PC-3 (cell line): Measurements from ENCODE around the gene PSPN. TPM values are rescaled to one million over a fixed set of nuclear protein-coding genes. Genes with fewer than 3 reads are reported as not detected.

Experiments used
- ATAC-seq: fragments of 200-7000 bp; cut with Tn5 transposase; 2 replicates; pipeline ENCODE4 v1.9.1; 2020; ENCODE audit warnings: mild to moderate bottlenecking, moderate library complexity
- BruUV-seq: library from RNA; stranded (reverse); fragments of 400-500 nt; replicated peaks from 2 replicates; lab custom pipeline; 2021; lab: Mats Ljungman, UMichigan
- CTCF ChIA-PET: fragments of 300-600 bp; sonication (Branson Sonifier 250); formaldehyde crosslinking; loops from one replicate; lab custom pipeline; 2022; ENCODE audit warnings: antibody characterized with exemption; lab: Charles Lee
- POLR2A ChIA-PET: fragments of 300-600 bp; sonication (Branson Sonifier 250); formaldehyde crosslinking; loops from one replicate; lab custom pipeline; 2022; ENCODE audit warnings: antibody characterized with exemption; ENCODE audit not compliant: unreplicated experiment; lab: Charles Lee
- DNase-seq: peaks from one replicate; pipeline ENCODE4 v3.0.0-alpha.2; 2015
- H2AFZ ChIP-seq: fragments of 300-600 bp; sonication (generic); 2 replicates; pipeline ENCODE4 v1.6.0; 2016; ENCODE audit warnings: antibody characterized with exemption, low read length
- H3F3A ChIP-seq: fragments of 300-600 bp; sonication (generic); one replicate; pipeline ENCODE4 v1.6.0; 2017; ENCODE audit warnings: antibody characterized with exemption, low read length, control low read depth, mild to moderate bottlenecking; ENCODE audit not compliant: unreplicated experiment
- H3K27ac ChIP-seq: fragments of 300-600 bp; sonication (generic); 2 replicates; pipeline ENCODE4 v1.5.1; 2016; ENCODE audit warnings: mild to moderate bottlenecking, low read length
- H3K27me3 ChIP-seq: fragments of 300-600 bp; sonication (generic); 2 replicates; pipeline ENCODE4 v1.6.1; 2016; ENCODE audit warnings: low read length, mixed read lengths
- H3K36me3 ChIP-seq: fragments of 300-600 bp; sonication (generic); 2 replicates; pipeline ENCODE4 v1.6.1; 2016; ENCODE audit warnings: low read depth, mixed run types, low read length, mixed read lengths
- H3K4me1 ChIP-seq: fragments of 300-600 bp; sonication (generic); 2 replicates; pipeline ENCODE4 v1.5.1; 2016; ENCODE audit warnings: low read length; ENCODE audit not compliant: insufficient read depth
- H3K4me2 ChIP-seq: fragments of 300-600 bp; sonication (generic); 2 replicates; pipeline ENCODE4 v1.6.0; 2016; ENCODE audit warnings: low read length
- H3K4me3 ChIP-seq: fragments of 300-600 bp; sonication (generic); 2 replicates; pipeline ENCODE4 v1.5.1; 2016; ENCODE audit warnings: mild to moderate bottlenecking, low read length, mixed read lengths
- H3K79me2 ChIP-seq: fragments of 300-600 bp; sonication (generic); 2 replicates; pipeline ENCODE4 v1.6.1; 2017; ENCODE audit warnings: low read length, mixed read lengths
- H3K9ac ChIP-seq: fragments of 300-600 bp; sonication (generic); 2 replicates; pipeline ENCODE4 v1.6.0; 2016; ENCODE audit warnings: mild to moderate bottlenecking, low read length
- H3K9me2 ChIP-seq: fragments of 300-600 bp; sonication (generic); replicated peaks from 2 replicates; pipeline ENCODE4 v1.6.1; 2016; ENCODE audit warnings: mixed run types, low read length, mixed read lengths
- H3K9me3 ChIP-seq: fragments of 300-600 bp; sonication (generic); 2 replicates; pipeline ENCODE4 v1.6.1; 2016; ENCODE audit warnings: low read length, mixed read lengths
- H4K20me1 ChIP-seq: fragments of 300-600 bp; sonication (generic); 2 replicates; pipeline ENCODE4 v1.6.1; 2016; ENCODE audit warnings: low read length, mixed read lengths
- EZH2 ChIP-seq: fragments of 300-600 bp; sonication (generic); IDR thresholded peaks from one replicate; pipeline ENCODE4 v1.6.1; 2017; ENCODE audit warnings: antibody characterized with exemption, mild to moderate bottlenecking, low read length; ENCODE audit not compliant: unreplicated experiment
- EZH2phosphoT487 ChIP-seq: fragments of 300-600 bp; sonication (generic); IDR thresholded peaks from 2 replicates; pipeline ENCODE4 v1.6.1; 2018; ENCODE audit warnings: mild to moderate bottlenecking, antibody characterized with exemption, low read length, borderline replicate concordance
- intact Hi-C: fragments of 100-400 bp; cut with micrococcal nuclease; formaldehyde crosslinking; loops from 2 replicates; pipeline ENCODE4 v1.9.0; 2023
- microRNA-seq: library from miRNA; unstranded; fragments of <30 nt; microRNA quantifications from one replicate; pipeline ENCODE4 v1.1.0, GENCODE V29; 2020; ENCODE audit not compliant: unreplicated experiment
- total RNA-seq: library from RNA; depleted of rRNA; stranded (reverse); fragments of >200 nt; gene quantifications from 2 replicates; pipeline ENCODE4 v1.2.3, GENCODE V29; 2014; rRNA removed
- TF ChIP-seq, protein P1 (sequence below): fragments of 300-600 bp; sonication (generic); conservative IDR thresholded peaks from 2 replicates; pipeline ENCODE4 v1.5.1; 2017; ENCODE audit warnings: antibody characterized with exemption, low read depth, mild to moderate bottlenecking, low read length

PSPN gene
- total RNA-seq, 1 experiment from 2014 or later, result 3.1 TPM

- no peaks in the 10 kb centered on the region for H3K36me3 ChIP-seq
- no peaks in the 10 kb centered on the region for H3K79me2 ChIP-seq
- POLR2A ChIA-PET, result no interaction called here
- no peak overlapping the region for H3K27ac ChIP-seq
- no peaks in the 10 kb centered on the region for H4K20me1 ChIP-seq
- H3K4me2 ChIP-seq, result no peak overlapping the region
- no peak overlapping the region for H3K4me3 ChIP-seq
- no TSS peak for BruUV-seq
- H3K9me2 ChIP-seq, result no peaks in the 10 kb centered on the region
- no peak overlapping the region for H3K9ac ChIP-seq
- ATAC-seq (no peak), DNase-seq (no peak)
- peaks cover 10% of the 10 kb centered on the region; the same call in 1 of the 2 replicates for H3K27me3 ChIP-seq
- CTCF ChIA-PET, result no interaction called here
- TF ChIP-seq, protein P1, sequence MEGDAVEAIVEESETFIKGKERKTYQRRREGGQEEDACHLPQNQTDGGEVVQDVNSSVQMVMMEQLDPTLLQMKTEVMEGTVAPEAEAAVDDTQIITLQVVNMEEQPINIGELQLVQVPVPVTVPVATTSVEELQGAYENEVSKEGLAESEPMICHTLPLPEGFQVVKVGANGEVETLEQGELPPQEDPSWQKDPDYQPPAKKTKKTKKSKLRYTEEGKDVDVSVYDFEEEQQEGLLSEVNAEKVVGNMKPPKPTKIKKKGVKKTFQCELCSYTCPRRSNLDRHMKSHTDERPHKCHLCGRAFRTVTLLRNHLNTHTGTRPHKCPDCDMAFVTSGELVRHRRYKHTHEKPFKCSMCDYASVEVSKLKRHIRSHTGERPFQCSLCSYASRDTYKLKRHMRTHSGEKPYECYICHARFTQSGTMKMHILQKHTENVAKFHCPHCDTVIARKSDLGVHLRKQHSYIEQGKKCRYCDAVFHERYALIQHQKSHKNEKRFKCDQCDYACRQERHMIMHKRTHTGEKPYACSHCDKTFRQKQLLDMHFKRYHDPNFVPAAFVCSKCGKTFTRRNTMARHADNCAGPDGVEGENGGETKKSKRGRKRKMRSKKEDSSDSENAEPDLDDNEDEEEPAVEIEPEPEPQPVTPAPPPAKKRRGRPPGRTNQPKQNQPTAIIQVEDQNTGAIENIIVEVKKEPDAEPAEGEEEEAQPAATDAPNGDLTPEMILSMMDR, result no peak
- TF ChIP-seq EZH2 (no peak), EZH2phosphoT487 (no peak)
- no peak overlapping the region for H2AFZ ChIP-seq
- H3F3A ChIP-seq, result no peaks in the 10 kb centered on the region
- intact Hi-C loops, result no loop called here
- no peaks in the 10 kb centered on the region for H3K9me3 ChIP-seq
- H3K4me1 ChIP-seq, result no peaks in the 10 kb centered on the region
Observed at GRCh38 chr19:6325614-6326013, 50.1 kb downstream of the PSPN start.

Small RNA genes within 50 kb of the gene (microRNA-seq; reads per million reads assigned to microRNA genes)
- gene MIR3940 (17.8 reads per million, percentile 43 among the genes with 10 or more reads in this experiment), gene MIR6790 (not detected), gene MIR6885 (2.0 reads per million)

Other genes with a start within 250 kb of the PSPN start
- gene ACSBG2, start 240.3 kb downstream of the PSPN start, total RNA-seq, result not detected in 2 replicates
- gene MLLT1, start 96.0 kb downstream of the PSPN start, total RNA-seq, result 29.0 and 36.5 TPM in 2 replicates
- not detected in 2 replicates for gene ACER1, start 42.3 kb downstream of the PSPN start, total RNA-seq
- gene CLPP, start 14.4 kb downstream of the PSPN start, total RNA-seq, result 215 and 259 TPM in 2 replicates
- gene ALKBH7, start 3.1 kb downstream of the PSPN start, total RNA-seq, result 68.4 and 81.1 TPM in 2 replicates
- gene GTF2F1, start 17.2 kb upstream of the PSPN start, total RNA-seq, result 89.4 and 114 TPM in 2 replicates
- gene KHSRP, start 48.9 kb upstream of the PSPN start, total RNA-seq, result 373 and 518 TPM in 2 replicates
- 0.26 TPM in 1 of 2 replicates, not detected in the other for gene SLC25A41, start 57.8 kb upstream of the PSPN start, total RNA-seq
- 61.4 and 80.0 TPM in 2 replicates for gene SLC25A23, start 83.9 kb upstream of the PSPN start, total RNA-seq
- gene CRB3, start 88.3 kb upstream of the PSPN start, total RNA-seq, result 67.4 and 71.3 TPM in 2 replicates
- gene DENND1C, start 105.9 kb upstream of the PSPN start, total RNA-seq, result not detected in 2 replicates
- gene TUBB4A, start 126.4 kb upstream of the PSPN start, total RNA-seq, result 4.6 and 6.0 TPM in 2 replicates
- 9.6 and 12.5 TPM in 2 replicates for gene TNFSF9, start 155.1 kb upstream of the PSPN start, total RNA-seq
- 2.3 and 2.6 TPM in 2 replicates for gene CD70, start 215.2 kb upstream of the PSPN start, total RNA-seq